EL (cell line): ENCODE measurements around the gene CDK8.
"Not testable (repeated sequence)": the region's sequence is repeated elsewhere in the genome, so short reads cannot be mapped to it uniquely, and the experiment has no call there.

ENCODE experiments used
- DNase-seq: peaks from one replicate; pipeline ENCODE4 v3.0.0-alpha.2; 2016

The CDK8 gene

GRCh38 chr13:26253787-26254582, at the start of gene CDK8:
Gene CDK8 (plus strand): TSS chr13:26254129. CDS start chr13:26254642, 513 bp downstream.
- DNase-seq = peak; percentile 90

- no peak for DNase-seq
These were observed 45.6 kb upstream of the CDK8 start for GRCh38 chr13:26208287-26208686.

- DNase-seq = no peak
These were observed 40.6 kb upstream of the CDK8 start for GRCh38 chr13:26213345-26213744.

GRCh38 chr13:26213982-26214381, 39.9 kb upstream of the CDK8 start:
- no peak for DNase-seq

GRCh38 chr13:26216042-26216441, 37.9 kb upstream of the CDK8 start:
- DNase-seq = no peak

GRCh38 chr13:26219726-26220125, 34.2 kb upstream of the CDK8 start:
- peak; percentile 63 for DNase-seq

GRCh38 chr13:26220575-26220974, 33.4 kb upstream of the CDK8 start:
- DNase-seq = peak; percentile 64

GRCh38 chr13:26221399-26221720, 32.6 kb upstream of the CDK8 start:
- no peak for DNase-seq

GRCh38 chr13:26221721-26222519, 32.0 kb upstream of the CDK8 start, which contains the start of gene RNF6:
Gene RNF6 (minus strand): TSS chr13:26222314. CDS start chr13:26219649, 2,665 bp downstream.
- DNase-seq = peak; percentile 99

GRCh38 chr13:26222520-26223046, 31.3 kb upstream of the CDK8 start:
- no peak for DNase-seq

GRCh38 chr13:26225896-26226617, 27.9 kb upstream of the CDK8 start:
- DNase-seq = no peak

- no peak for DNase-seq
These were observed 26.6 kb upstream of the CDK8 start for GRCh38 chr13:26227166-26227971.

- no peak for DNase-seq
These were observed 25.8 kb upstream of the CDK8 start for GRCh38 chr13:26228096-26228495.

GRCh38 chr13:26229080-26229615, 24.8 kb upstream of the CDK8 start:
- DNase-seq = no peak

- DNase-seq = no peak
These were observed 23.2 kb upstream of the CDK8 start for GRCh38 chr13:26230703-26231102.

GRCh38 chr13:26236296-26236695, 17.6 kb upstream of the CDK8 start:
- DNase-seq = no peak

- DNase-seq = no peak
These were observed 7.8 kb upstream of the CDK8 start for GRCh38 chr13:26246154-26246553.

- no peak for DNase-seq
These were observed 6.9 kb upstream of the CDK8 start for GRCh38 chr13:26247011-26247410.

GRCh38 chr13:26247608-26248007, 6.3 kb upstream of the CDK8 start:
- no peak for DNase-seq

GRCh38 chr13:26249551-26249950, 4.4 kb upstream of the CDK8 start:
- no peak for DNase-seq

GRCh38 chr13:26252006-26252405, 1.9 kb upstream of the CDK8 start:
- not testable (repeated sequence) for DNase-seq

GRCh38 chr13:26253262-26253786, 605 bp upstream of the CDK8 start:
- peak; percentile 2 for DNase-seq
